Measurements from ENCODE around the gene DYNC2H1. TPM values are rescaled to one million over a fixed set of nuclear protein-coding genes. Genes with fewer than 3 reads are reported as not detected.

DYNC2H1 gene
- total RNA-seq, 2 donors from 2014 or later = 15.8 to 24.1 TPM

DNA sequence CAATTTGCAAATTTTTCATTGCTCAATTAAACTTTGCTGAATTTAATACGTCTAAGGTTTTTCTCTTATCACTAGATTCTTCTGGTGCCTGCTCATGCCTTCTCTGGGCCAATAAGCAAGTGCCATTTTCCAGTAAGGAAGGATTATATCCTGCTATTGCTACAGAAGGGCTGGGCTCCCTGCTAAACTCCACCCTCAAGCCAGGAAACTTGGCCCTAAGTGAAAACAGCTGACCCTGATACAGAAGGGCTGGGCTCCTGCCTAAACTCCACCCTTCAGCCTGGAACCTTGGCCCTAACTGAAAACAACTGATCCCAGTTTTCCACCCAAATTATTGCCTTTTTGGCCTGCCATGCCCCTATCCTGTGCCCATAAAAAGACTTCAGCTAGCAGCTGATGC lies 385.3 kb downstream of the DYNC2H1 start:
- DNase-seq (ENCODE audit: low spot score) = no peak
- intact Hi-C loops (cut with DNase I) = no loop called here

DNA sequence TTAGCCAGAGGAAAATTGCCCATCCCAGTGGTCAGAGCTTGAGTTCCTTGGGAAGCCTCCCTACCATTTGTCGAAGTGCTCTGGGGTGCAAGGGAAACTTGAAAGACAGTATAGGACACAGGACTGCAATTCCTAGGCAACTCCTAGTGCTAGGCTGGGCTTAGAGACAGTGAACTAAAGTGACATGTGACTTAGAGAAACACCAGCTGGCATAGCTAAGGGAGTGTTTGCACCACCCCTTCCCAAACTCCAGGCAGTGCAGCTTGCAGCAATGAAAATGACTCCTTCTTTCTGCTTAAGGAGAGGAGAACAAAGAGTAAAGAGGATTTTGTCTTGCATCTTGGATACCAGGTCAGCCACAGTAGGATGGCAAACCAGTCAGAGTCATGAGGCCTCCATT lies 388.0 kb downstream of the DYNC2H1 start:
- intact Hi-C loops (cut with DNase I) = no loop called here
- no peak for DNase-seq (ENCODE audit: low spot score)

GRCh38 chr11:103499710-103500340 lies 390.6 kb downstream of the DYNC2H1 start:
- no peak for DNase-seq (ENCODE audit: low spot score)
- intact Hi-C loops (cut with DNase I) = no loop called here

DNA sequence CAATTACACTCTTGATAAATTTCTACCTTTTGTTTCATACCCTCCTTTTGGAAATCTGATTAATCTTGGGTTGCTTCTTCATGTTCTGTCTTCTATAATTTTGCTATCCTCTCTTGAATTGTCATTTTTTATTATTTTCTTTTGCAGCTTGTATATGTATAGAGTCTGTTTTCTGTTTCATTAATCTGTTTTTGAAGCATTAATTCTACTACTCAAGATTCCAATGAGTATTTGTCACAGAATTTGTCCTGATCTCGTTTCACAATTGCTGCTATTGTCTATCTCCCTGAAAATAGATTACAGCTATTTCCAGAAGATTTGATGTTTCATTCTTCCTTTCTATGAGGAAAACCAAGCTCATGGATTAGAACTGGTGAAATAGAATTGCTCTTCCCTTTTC lies 406.1 kb downstream of the DYNC2H1 start:
- intact Hi-C loops (cut with DNase I) = no loop called here
- no peak for DNase-seq (ENCODE audit: low spot score)

- DNase-seq (ENCODE audit: low spot score) = no peak
- intact Hi-C loops (cut with DNase I) = no loop called here
Observed at GRCh38 chr11:103520792-103521191, 411.6 kb downstream of the DYNC2H1 start.

GRCh38 chr11:103525069-103525468 lies 415.8 kb downstream of the DYNC2H1 start:
- intact Hi-C loops (cut with DNase I) = no loop called here
- no peak for DNase-seq (ENCODE audit: low spot score)

GRCh38 chr11:103528046-103528445 lies 418.8 kb downstream of the DYNC2H1 start:
- intact Hi-C loops (cut with DNase I) = no loop called here
- DNase-seq (ENCODE audit: low spot score) = no peak

DNA sequence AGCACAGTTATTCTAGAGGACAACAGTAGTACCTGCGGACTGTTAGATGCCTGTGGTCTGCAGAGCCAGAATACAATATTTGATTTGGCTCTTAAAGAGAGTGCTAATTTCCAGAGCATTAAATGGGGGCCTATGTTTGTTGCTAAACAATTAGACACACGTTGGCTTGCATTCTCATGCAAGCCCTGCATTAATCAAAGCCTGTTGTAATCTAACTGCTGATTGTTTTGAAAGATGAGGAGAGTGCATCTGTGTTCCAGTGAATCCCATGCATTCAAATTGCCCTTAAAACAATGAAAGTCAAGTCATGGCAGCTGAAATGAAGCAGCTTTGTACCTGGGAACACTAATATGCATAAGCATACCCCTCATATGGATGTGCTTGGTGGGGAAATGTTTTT lies 419.4 kb downstream of the DYNC2H1 start:
- DNase-seq (ENCODE audit: low spot score) = no peak
- intact Hi-C loops (cut with DNase I) = no loop called here

- no peak for DNase-seq (ENCODE audit: low spot score)
- intact Hi-C loops (cut with DNase I) = no loop called here
Observed at GRCh38 chr11:103529181-103529684, 420.0 kb downstream of the DYNC2H1 start.

Other genes starting within 250 kb of the DYNC2H1 start
- gene MMP12, start 234.4 kb upstream of the DYNC2H1 start, total RNA-seq = not detected
- not detected for gene MMP13, start 153.7 kb upstream of the DYNC2H1 start, total RNA-seq
- 10 to 100 TPM; 19.7 to 26.4 TPM for gene DCUN1D5, start 17.3 kb upstream of the DYNC2H1 start, total RNA-seq